Erythroblast (primary cell): ENCODE results near the gene SV2B.

Experiments used
- GATA1 ChIP-seq: IDR thresholded peaks from 2 replicates; pipeline ENCODE4 v1.6.1; 2011; ENCODE audit warnings: low read depth, mild to moderate bottlenecking, control low read depth, low read length, moderate library complexity
- POLR2A ChIP-seq: IDR thresholded peaks from 2 replicates; pipeline ENCODE4 v1.6.1; 2011; ENCODE audit warnings: mild to moderate bottlenecking, low read length

- TF ChIP-seq POLR2A: no peak
- no peak for TF ChIP-seq GATA1
Observed at GRCh38 chr15:91282486-91282885, 182.4 kb downstream of the SV2B start.
